Stimulated activated CD4-positive, alpha-beta T cell treated with anti-CD3 and anti-CD28 coated beads, Interleukin-15, amount 100 ng/mL, for 48 hours (primary cell): ENCODE measurements around the gene EEF2K.
"Not testable (repeated sequence)": the region's sequence is repeated elsewhere in the genome, so short reads cannot be mapped to it uniquely, and the experiment has no call there.

ENCODE experiments used
- DNase-seq, 2 donors: peaks; one replicate each; pipeline ENCODE4 v3.0.0-alpha.2; 2020; ENCODE audit warnings: low read depth in 2 of 2

Gene EEF2K

GRCh38 chr16:22213236-22213635 lies 7.2 kb downstream of the EEF2K start:
- DNase-seq, result no peak

DNA sequence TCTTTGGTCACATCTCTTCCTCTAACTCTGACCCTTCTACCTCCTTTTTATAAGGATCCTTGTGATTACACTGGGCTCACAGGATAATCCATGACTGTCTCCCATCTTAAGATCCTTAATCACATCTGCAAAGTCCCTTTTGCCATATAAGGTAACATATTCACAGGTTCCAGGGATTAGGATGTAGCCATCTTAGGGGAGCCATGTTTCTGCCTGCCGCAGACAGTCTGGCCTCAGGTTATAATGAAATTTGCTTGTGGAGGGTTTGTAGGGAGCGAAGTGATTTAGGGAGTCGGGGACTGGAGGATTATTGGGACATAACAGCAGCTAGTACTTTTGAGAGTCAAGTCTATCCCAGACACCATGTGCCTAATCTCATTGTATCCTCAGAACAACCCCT lies 7.7 kb downstream of the EEF2K start:
- DNase-seq, result no peak

DNA sequence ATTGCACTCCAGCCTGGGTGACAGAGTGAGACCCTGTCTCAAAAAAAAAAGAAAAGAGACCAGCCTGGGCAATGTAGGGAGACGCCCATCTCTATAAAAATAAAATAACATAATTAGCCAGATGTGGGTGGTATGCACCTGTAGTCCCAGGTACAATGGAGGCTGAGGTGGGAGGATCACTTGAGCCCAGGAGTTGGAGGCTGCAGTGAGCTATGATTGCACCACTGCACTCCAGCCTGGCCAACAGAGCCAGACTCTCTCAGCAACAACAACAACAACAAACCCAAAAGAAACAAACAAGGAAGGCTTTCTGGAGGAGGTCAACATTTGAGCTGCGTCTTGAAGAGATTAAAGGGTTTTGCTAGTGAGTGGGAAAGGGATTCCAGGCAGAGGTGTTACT lies 8.3 kb downstream of the EEF2K start:
- no peak for DNase-seq

- DNase-seq, result no peak
Measured at GRCh38 chr16:22214889-22215288, 8.8 kb downstream of the EEF2K start.

DNA sequence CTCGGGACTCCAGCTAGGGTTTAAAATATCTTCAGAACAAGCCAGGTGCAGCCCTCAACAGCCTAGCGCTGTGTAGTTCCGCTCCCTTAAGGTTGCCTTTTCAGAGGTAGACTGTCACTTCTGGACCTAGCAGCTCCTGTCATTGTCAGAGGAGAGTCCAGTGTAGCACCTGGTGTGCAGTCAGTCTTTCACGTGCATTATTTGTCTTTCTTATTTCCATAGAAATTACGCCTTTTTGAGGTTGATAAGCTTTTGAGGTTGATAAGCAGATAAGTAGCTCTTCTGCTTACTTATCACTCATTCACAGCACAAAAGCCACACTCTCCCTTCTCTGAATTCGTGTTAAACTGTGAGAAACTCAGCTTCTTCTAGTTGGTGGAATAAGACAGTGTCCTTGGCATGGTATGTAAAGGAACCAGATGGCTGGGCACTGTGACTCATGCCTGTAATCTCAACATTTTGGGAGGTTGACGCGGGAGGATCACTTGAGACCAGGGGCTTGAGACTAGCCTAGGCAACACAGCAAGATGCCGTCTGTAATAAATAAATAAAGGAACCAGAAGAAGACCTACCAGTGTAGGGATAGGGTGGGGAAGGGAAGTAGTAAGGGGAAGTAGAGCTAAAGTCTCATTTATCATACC lies 10.2 kb downstream of the EEF2K start:
- no peak for DNase-seq

DNA sequence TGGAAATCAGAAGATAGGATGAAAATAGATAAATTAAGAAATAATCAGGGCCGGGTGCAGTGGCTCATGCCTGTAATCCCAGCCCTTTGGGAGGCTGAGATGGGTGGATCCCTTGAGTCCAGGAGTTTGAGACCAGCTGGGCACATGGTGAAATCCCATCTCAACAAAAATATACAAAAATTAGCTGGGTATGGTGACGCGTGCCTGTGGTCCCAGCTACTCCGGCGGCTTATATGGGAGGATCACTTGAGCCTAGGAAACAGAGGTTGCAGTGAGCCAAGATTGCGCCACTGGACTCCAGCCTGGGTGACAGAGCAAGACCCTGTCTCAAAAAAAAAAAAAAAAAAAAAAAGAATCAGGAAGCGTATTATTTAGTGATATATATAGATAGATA lies 10.8 kb downstream of the EEF2K start:
- DNase-seq, result not testable (repeated sequence)

GRCh38 chr16:22217890-22218730 lies 12.0 kb downstream of the EEF2K start:
- DNase-seq, result no peak

DNA sequence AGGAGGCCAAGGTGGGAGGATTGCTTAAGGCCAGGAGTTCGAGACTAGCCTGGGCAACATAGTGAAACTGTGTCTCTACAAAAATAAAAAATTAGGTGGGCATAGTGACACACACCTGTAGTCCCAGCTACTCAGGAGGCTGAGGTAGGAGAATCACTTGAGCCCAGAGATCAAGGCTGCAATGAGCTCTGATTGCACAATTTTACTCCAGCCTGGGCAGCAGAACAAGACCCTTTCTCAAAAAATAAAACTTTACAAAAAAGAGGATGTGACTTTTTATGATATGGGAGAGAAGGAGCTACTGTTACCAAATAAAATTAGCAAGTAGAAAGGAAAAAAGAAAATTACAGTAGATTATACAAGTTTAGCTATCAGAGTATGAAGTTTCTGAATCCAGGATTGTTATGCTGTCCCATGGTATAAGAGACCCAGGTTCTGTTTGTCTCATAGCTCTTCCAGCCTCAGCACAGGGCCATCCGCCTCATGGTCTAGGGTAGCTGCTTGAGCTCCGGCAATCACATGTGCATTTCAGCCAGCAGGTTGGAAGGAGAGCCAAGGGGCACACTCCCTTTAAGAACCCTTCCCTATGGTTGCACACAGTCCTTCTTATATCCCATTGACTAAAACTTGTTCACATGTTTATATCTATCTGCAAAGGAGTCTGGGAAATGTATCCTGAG lies 13.5 kb downstream of the EEF2K start:
- DNase-seq, result no peak

GRCh38 chr16:22220069-22220440 lies 14.0 kb downstream of the EEF2K start:
- DNase-seq, result no peak

GRCh38 chr16:22220714-22221113 lies 14.6 kb downstream of the EEF2K start:
- no peak for DNase-seq

DNA sequence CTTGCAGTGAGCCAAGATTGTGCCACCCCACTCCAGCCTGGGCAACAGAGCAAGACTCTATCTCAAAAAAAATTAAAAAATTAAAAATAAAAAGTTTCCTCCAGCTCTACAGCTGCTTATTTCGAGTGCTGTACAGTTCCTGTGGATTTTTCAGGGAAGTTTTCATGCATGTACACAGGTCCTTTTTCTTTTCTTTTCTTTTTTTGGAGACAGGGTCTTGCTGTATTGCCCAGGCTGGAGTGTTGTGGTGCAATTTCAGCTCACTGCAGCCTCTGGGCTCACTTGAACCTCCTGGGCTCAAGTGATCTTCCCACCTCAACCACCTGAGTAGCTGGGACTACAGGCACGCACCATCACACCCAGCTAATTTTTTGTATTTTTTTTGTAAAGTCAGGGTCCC lies 15.9 kb downstream of the EEF2K start:
- DNase-seq, result no peak

GRCh38 chr16:22222998-22223397 lies 16.9 kb downstream of the EEF2K start:
- no peak for DNase-seq

GRCh38 chr16:22225060-22225459 lies 19.0 kb downstream of the EEF2K start:
- DNase-seq, result no peak

DNA sequence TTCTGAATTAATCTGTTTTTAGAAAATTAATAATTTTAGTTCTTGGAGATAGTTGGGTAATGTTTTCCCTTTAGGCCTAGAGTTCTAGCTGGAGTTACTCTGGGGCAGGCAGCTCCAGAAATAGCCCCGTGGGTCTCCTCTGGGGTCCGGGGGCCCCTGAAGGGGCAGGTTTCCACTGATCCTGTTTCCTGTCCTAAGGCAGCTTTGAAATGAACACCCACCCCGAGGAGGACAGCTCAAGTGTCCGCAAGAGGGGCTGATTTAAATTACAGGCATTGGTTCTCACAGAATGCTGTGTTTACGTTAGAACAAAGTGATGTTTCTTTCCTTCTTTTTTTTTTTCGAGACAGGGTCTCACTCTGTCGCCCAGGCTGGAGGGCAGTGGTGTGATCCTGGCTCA lies 23.8 kb downstream of the EEF2K start:
- no peak for DNase-seq

- DNase-seq, result peak; percentile 20 to 41
Measured at GRCh38 chr16:22232277-22233036, 26.4 kb downstream of the EEF2K start.

GRCh38 chr16:22233037-22233372 lies 26.9 kb downstream of the EEF2K start:
- no peak for DNase-seq

DNA sequence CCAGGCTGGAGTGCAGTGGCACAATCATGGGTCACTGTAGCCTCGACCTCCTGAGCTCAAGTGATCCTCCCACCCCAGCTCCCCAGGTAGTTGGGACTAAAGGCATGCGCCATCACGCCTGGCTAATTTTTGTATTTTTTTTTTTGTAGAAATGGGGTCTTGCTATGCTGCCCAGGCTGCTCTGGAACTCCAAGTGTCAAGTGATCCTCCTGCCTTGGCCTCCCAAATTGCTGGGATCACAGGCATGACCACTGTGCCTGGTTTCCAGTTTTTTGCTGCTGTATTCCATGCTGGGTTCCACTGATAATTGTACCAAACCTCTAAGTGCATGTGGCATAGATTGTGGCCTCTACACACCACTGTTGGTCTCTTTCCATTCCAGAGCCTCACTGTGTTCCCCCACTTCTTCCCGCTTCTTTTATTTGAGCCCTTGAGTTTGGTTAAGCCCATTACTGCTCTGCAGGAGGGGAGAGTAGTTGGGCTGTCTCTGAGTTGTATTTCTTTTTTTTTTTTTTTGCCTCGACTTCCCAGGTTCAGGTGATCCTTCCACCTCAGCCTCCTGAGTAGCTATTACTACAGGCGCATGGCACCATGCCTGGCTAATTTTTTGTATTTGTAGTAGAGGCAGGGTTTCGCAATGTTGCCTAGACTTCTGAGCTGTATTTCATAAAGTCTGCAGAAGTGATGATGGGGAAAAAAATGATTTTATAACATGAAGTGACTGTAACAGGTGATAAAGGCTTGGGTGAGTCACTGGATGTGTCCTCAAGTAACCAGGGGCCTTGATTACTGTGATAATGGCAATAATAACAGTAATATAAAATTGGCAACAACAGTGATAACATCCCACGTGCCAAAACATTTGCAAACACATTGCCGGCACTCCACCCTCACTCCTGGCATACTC lies 30.0 kb downstream of the EEF2K start:
- DNase-seq, result no peak

- no peak for DNase-seq
Measured at GRCh38 chr16:22239131-22239805, 33.2 kb downstream of the EEF2K start.

DNA sequence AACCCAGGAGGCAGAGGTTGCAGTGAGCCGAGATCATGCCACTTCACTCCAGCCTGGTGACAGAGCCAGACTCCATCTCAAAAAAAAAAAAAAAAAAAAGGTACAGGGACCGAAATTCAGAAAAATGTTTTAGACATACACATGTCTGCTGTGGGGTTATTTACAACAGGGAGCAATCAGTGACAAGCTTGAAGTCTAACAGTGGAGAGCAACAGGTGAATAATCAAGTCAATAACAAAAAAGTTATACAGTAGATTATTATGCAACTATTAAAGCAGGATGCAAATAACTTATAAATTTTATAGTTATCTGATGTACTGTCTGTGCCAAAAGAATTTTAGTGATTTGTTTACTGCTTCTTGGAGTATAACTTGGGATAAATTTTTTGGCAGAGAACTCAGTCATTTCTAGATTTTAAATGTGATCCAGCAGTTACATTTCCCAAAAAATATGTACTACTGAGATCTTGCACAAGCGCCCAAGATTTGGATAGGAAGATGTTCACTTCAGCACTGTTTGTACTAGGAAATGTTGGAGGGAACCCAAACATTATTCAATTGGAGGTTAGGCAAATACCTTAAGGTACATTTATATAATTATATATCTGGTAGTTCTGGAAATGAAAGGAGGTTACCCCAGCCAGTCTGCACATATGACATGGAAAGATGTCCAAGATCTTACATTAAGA lies 34.1 kb downstream of the EEF2K start:
- no peak for DNase-seq

GRCh38 chr16:22250522-22250921 lies 44.4 kb downstream of the EEF2K start:
- no peak for DNase-seq
